Lung (tissue), 12 donors: Measurements from ENCODE around the gene P2RX7. TPM values are rescaled to one million over a fixed set of nuclear protein-coding genes. Genes with fewer than 3 reads are reported as not detected.

Experiments
- ATAC-seq: fragments of 200-7000 bp; cut with Tn5 transposase; one replicate; pipeline ENCODE4 v1.9.1; 2020; ENCODE audit warnings: moderate number of reproducible peaks; ENCODE audit not compliant: insufficient read depth, low FRiP score
- DNase-seq, 3 donors: peaks; one replicate each; pipeline ENCODE4 v3.0.0-alpha.2; 2013 to 2017
- H3K27ac ChIP-seq, 2 donors: one replicate each; pipeline ENCODE4 v1.5.1; 2013; ENCODE audit warnings: mild to moderate bottlenecking in 2 of 2, moderate library complexity in 2 of 2, control low read depth in 1 of 2, inconsistent platforms in 1 of 2, low read depth in 1 of 2, low read length in 1 of 2
- H3K27me3 ChIP-seq, 3 donors: one replicate each; pipeline ENCODE4 v1.5.1; 2013; ENCODE audit warnings: low read length in 2 of 3; ENCODE audit not compliant: control insufficient read depth in 3 of 3, insufficient read depth in 3 of 3
- H3K36me3 ChIP-seq, 4 donors: one replicate each; pipeline ENCODE4 v1.5.1; 2013; ENCODE audit warnings: low read length in 4 of 4, mild to moderate bottlenecking in 1 of 4, moderate library complexity in 1 of 4; ENCODE audit not compliant: control insufficient read depth in 4 of 4, insufficient read depth in 4 of 4
- H3K4me1 ChIP-seq, 5 donors: one replicate each; pipeline ENCODE4 v1.5.1; 2013; ENCODE audit warnings: low read length in 5 of 5, mild to moderate bottlenecking in 2 of 5, moderate library complexity in 1 of 5; ENCODE audit not compliant: control insufficient read depth in 5 of 5, insufficient read depth in 5 of 5
- H3K4me3 ChIP-seq: one replicate; pipeline ENCODE4 v1.5.1; 2013; ENCODE audit warnings: mild to moderate bottlenecking, control low read depth, moderate library complexity
- H3K9ac ChIP-seq, 2 donors: one replicate each; pipeline ENCODE4 v1.5.1; 2013; ENCODE audit warnings: low read length in 2 of 2, control low read depth in 1 of 2; ENCODE audit not compliant: insufficient read depth in 1 of 2
- H3K9me3 ChIP-seq, 4 donors: one replicate each; pipeline ENCODE4 v1.5.1; 2013; ENCODE audit warnings: low read length in 3 of 4, mild to moderate bottlenecking in 1 of 4, moderate library complexity in 1 of 4; ENCODE audit not compliant: control insufficient read depth in 4 of 4, insufficient read depth in 3 of 4
- CTCF ChIP-seq: IDR thresholded peaks from 2 replicates; pipeline ENCODE4 v1.5.1; 2012; ENCODE audit warnings: mild to moderate bottlenecking; ENCODE audit errors: control extremely low read depth, extremely low read depth
- WGBS, 2 donors: extraction: QIAGEN DNeasy Blood & Tissue Kit; methylation state at CpG; one replicate each; pipeline ENCODE4 v1.1.7; 2013; 5-methylcytosine and 5-hydroxymethylcytosine counted together
- polyA plus RNA-seq, 2 donors: library from polyadenylated mRNA; stranded (reverse); fragments of 200-250 nt; gene quantifications; one replicate each; pipeline ENCODE4 v1.2.1, GENCODE V29; 2013
- total RNA-seq, 2 donors: library from RNA; depleted of rRNA in 1 of 2; stranded (reverse); fragments of >200 nt in 1 of 2; gene quantifications; one replicate each; pipeline ENCODE4 v1.2.1, GENCODE V29; 2014 to 2021
- donor health status: control.
- donor health status: control.
- donor health status: Bipolar disorder and iron deficiency.
- donor health status: healthy.
- donor health status: DM: yes; HTN: yes; CAD: no.

The P2RX7 gene
- total and polyA plus RNA-seq, 4 donors: 5.3 to 17.1 (median 8.3) TPM

- no peak overlapping the region for H3K9ac ChIP-seq
Measured at GRCh38 chr12:121209221-121209620, 76.5 kb downstream of the P2RX7 start.

GRCh38 chr12:121209624-121210572, 77.2 kb downstream of the P2RX7 start, which contains the start of gene P2RX4:
P2RX4 (plus strand) TSS chr12:121210129; CDS start chr12:121210165, 36 bp downstream.
- ATAC-seq (peak; percentile 90), DNase-seq (peak; percentile 84 to 88 (median 84))
- no peak for TF ChIP-seq CTCF
- H3K27me3 ChIP-seq: no peaks in the 10 kb centered on the region
- peak within 1 kb of the TSS; percentile 60 for H3K4me3 ChIP-seq
- peak within 1 kb of the TSS; percentile 80 to 93 for H3K27ac ChIP-seq
- H3K9ac ChIP-seq: peak within 1 kb of the TSS; percentile 86 to 89
- no peaks in the 10 kb centered on the region for H3K9me3 ChIP-seq
- peaks cover 0 to 9% (median 2%) of the 10 kb centered on the region in 5 donors for H3K4me1 ChIP-seq
- 8 to 9% methylated on average over 95 to 97 of the region's 97 CpGs for WGBS, 2 donors
- H3K36me3 ChIP-seq: no peaks in the 10 kb centered on the region

More at GRCh38 chr12:121209221-121209620, 76.5 kb downstream of the P2RX7 start:
- no peak for ATAC-seq
- TF ChIP-seq CTCF: no peak
- Histone ChIP-seq H3K4me3 (no peak overlapping the region), H3K9me3 (no peaks in the 10 kb centered on the region), H3K27ac (no peak overlapping the region), H3K27me3 (no peaks in the 10 kb centered on the region), H3K4me1 (peaks cover 0 to 9% (median 2%) of the 10 kb centered on the region in 5 donors), H3K36me3 (no peaks in the 10 kb centered on the region)
- DNase-seq: no peak
- WGBS, 2 donors: 92% methylated on average over 15 of the region's 15 CpGs

DNA sequence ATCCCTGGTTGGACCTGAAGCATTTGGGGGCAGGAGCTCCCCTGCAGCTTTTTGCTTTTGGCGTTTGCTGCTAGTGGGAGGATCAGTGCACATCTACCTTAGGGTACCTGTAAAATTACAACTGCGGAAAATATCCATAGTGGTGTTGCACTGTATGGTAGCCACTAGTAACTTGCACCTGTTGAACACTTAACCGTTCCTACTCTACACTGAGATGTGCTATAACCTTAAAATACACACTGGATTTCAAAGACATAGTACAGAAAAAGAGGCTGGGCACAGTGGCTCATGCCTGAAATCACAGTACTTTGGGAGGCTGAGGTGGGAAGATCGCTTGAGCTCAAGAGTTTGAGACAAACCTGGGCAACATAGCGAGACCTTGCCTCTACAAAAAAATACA, 80.2 kb downstream of the P2RX7 start:
- peaks cover 0 to 4% (median 0%) of the 10 kb centered on the region in 4 donors for H3K36me3 ChIP-seq
- no peak overlapping the region for H3K4me3 ChIP-seq
- no peak overlapping the region for H3K27ac ChIP-seq
- no peaks in the 10 kb centered on the region for H3K9me3 ChIP-seq
- H3K9ac ChIP-seq: no peak overlapping the region
- DNase-seq: no peak
- no peaks in the 10 kb centered on the region for H3K27me3 ChIP-seq
- no peak for ATAC-seq
- H3K4me1 ChIP-seq: peaks cover 0 to 9% (median 5%) of the 10 kb centered on the region in 5 donors
- 94 to 98% methylated on average over 5 of the region's 5 CpGs for WGBS, 2 donors
- no peak for TF ChIP-seq CTCF
